Fibroblast of the aortic adventitia (primary cell): ENCODE data around the gene PGP. TPM values are rescaled to one million over a fixed set of nuclear protein-coding genes. Genes with fewer than 3 reads are reported as not detected.

Experiments used
- DNase-seq: peaks from one replicate; pipeline ENCODE4 v3.0.0-alpha.2; 2010; ENCODE audit warnings: low read depth
- H3K4me3 ChIP-seq: 2 replicates; pipeline ENCODE4 v1.5.1; 2011; ENCODE audit warnings: low read depth, mild to moderate bottlenecking, control low read depth, low read length, moderate library complexity
- total RNA-seq: library from RNA; depleted of rRNA; stranded (reverse); fragments of >200 nt; gene quantifications from 2 replicates; pipeline ENCODE4 v1.2.3, GENCODE V29; 2012; ENCODE audit warnings: low replicate concordance
- TF ChIP-seq, protein P1 (sequence below): IDR thresholded peaks from 2 replicates; pipeline ENCODE4 v1.5.1; 2011; ENCODE audit warnings: mild to moderate bottlenecking, low read length, control low read depth, inconsistent platforms; ENCODE audit not compliant: insufficient read depth

Gene PGP
- total RNA-seq, 1 donor, result 11.3 TPM

DNA sequence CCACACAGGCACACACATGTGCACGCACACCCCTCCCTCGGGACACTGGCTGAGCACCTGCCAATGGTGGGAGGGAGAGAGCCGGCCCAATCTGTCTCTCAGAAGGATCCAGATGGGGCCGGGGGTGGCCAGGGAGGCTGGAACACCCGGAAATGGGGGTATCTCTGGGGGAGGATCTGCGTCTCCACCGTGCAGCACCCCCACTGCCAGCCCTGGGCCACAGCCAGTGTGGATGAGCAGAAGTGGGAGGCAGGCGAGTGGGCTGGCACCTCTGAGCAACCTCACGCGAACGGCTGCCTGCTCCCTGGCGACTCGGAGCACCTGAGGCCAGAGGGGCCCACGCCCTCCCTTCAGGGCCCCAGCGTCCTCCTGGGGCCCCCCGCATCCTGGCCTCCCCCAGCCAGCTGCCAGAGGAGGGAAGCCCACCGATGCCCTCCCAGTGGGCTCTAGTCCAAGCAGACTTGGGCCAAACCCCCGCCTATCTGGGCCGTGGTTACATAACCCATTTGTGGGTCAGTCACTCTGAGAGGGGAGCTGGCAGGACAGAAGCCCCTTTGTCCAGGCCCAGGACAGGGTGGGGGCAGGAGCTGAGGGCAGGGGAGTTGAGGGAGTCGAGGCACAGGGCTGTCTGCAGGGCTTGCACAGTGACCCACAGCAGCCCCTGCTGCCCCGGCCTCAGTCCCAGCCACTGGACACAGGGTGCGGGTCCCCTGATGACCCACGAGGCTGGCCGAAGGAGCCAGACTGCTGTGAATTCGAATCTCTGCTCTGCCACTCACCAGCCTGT, 23.8 kb downstream of the PGP start:
- no peak overlapping the region for H3K4me3 ChIP-seq
- DNase-seq, result no peak
- TF ChIP-seq, protein P1, sequence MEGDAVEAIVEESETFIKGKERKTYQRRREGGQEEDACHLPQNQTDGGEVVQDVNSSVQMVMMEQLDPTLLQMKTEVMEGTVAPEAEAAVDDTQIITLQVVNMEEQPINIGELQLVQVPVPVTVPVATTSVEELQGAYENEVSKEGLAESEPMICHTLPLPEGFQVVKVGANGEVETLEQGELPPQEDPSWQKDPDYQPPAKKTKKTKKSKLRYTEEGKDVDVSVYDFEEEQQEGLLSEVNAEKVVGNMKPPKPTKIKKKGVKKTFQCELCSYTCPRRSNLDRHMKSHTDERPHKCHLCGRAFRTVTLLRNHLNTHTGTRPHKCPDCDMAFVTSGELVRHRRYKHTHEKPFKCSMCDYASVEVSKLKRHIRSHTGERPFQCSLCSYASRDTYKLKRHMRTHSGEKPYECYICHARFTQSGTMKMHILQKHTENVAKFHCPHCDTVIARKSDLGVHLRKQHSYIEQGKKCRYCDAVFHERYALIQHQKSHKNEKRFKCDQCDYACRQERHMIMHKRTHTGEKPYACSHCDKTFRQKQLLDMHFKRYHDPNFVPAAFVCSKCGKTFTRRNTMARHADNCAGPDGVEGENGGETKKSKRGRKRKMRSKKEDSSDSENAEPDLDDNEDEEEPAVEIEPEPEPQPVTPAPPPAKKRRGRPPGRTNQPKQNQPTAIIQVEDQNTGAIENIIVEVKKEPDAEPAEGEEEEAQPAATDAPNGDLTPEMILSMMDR, result no peak

- H3K4me3 ChIP-seq, result no peak overlapping the region
- TF ChIP-seq, protein P1, result no peak
- no peak for DNase-seq
Observed at GRCh38 chr16:2190002-2190658, 24.5 kb downstream of the PGP start.

DNA sequence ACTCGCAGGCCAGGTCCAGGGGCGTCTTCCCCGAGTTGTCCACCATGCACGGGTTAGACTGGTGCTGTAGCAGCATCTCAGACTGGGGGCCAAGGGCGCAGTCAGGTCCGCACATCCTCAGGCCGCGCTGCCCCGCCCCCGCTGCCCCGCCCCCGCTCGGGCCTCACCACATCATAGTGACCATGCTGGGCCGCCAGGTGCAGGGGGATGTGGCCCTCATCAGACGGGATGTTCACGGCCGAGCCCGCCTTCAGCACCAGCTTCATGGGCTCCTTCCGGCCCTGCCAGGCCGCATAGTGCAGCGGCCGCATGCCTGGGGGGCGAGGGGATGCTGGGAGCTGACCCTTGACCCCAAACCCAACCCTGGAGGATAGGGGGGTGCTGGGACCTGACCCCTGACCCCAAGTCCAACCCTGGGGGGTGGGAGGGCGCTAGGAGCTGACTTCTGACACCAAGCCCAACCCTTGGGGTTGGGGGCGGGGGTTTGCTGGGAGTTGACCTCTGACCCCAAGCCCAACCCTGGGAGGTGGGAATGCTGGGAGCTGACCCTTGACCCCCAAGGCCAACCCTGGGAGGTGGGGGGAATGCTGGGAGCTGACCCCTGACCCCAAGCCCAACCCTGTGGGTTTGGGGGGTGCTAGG, 25.3 kb downstream of the PGP start:
- no peak overlapping the region for H3K4me3 ChIP-seq
- TF ChIP-seq, protein P1, result no peak
- no peak for DNase-seq

GRCh38 chr16:2188395-2188794, 26.2 kb downstream of the PGP start:
- no peak overlapping the region for H3K4me3 ChIP-seq
- TF ChIP-seq, protein P1, result no peak
- no peak for DNase-seq

DNA sequence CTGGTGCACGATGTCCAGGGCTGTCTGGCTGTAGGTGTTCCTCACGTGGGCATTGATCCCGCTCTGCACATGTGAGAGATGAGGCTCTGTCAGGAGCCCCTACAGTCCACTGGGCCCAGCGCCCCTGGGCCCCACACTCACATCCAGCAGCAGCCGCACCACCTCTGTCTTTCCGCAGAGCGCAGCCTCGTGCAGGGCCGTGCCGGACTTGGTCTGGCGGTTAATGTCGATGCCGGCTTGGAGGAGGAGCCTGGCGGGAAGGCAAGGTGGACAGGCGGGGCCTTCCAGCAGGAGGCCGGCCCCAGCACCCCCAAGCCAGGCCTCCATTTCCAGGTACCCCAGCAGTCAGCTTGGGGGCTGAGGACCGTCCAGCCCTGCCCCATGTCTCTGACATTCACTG, 27.4 kb downstream of the PGP start:
- TF ChIP-seq, protein P1, result no peak
- no peak for DNase-seq
- no peak overlapping the region for H3K4me3 ChIP-seq

DNA sequence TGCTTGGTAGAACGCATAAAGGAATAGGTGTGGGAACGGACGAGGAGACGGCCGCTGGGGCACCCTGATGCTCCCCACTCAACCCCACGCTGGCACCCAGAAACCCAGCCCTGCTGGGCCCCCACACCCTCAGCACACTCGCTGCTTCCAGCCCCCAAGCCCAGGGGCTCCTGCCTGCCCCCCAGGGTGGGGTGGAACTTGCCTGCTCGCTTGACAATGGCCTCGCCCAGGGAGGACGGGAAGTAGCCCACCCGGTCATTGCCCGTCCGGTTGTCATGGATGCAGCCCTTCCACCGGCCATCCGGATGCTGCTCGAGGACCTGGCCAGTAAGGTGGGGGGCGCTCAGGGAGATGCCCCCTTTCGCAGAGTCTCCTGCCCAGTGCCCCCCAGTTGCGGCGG, 28.1 kb downstream of the PGP start:
- no peak for DNase-seq
- TF ChIP-seq, protein P1, result no peak
- H3K4me3 ChIP-seq, result no peak overlapping the region
